Natural killer cell treated with Interleukin-12 subunit alpha and Interleukin-12 subunit beta and Interleukin-15 and Interleukin-18, amount 100 ng/mL, for 72 hours (primary cell): ENCODE data around the gene SIGLEC9. TPM values are rescaled to one million over a fixed set of nuclear protein-coding genes. Genes with fewer than 3 reads are reported as not detected.

Experiments used
- ATAC-seq, 2 donors: fragments of 150-1000 bp; cut with Tn5 transposase in 1 of 2; sonication (Bioruptor Pico), chemical (Tn5 transposase) in 1 of 2; 2 replicates each; pipeline ENCODE4 v1.10.0; 2021
- DNase-seq: peaks from one replicate; pipeline ENCODE4 v3.0.0; 2022; ENCODE audit warnings: low spot score
- H3K27ac Mint-ChIP-seq, 2 donors: 1 replicate in 1 of 2; 2 replicates in 1 of 2; pipeline ENCODE4 v1.8.0; 2022; ENCODE audit warnings: mixed read lengths in 2 of 2, mild to moderate bottlenecking in 1 of 2, moderate library complexity in 1 of 2
- H3K27me3 Mint-ChIP-seq, 2 donors: 1 replicate in 1 of 2; 2 replicates in 1 of 2; pipeline ENCODE4 v1.8.0; 2022; ENCODE audit warnings: mixed read lengths in 2 of 2
- H3K36me3 Mint-ChIP-seq: one replicate; pipeline ENCODE4 v1.8.0; 2022; ENCODE audit warnings: mixed read lengths
- H3K4me1 Mint-ChIP-seq, 2 donors: 1 replicate in 1 of 2; 2 replicates in 1 of 2; pipeline ENCODE4 v1.8.0; 2022; ENCODE audit warnings: low read depth in 2 of 2, mixed read lengths in 2 of 2, mild to moderate bottlenecking in 1 of 2
- H3K4me3 Mint-ChIP-seq: one replicate; pipeline ENCODE4 v1.8.0; 2022; ENCODE audit warnings: mixed read lengths
- H3K9me3 Mint-ChIP-seq: 2 replicates; pipeline ENCODE4 v1.8.0; 2022; ENCODE audit warnings: mixed read lengths
- total RNA-seq, 2 donors: library from RNA; stranded (reverse); gene quantifications; one replicate each; pipeline ENCODE4 v1.2.3, GENCODE V29; 2022

SIGLEC9 gene
- total RNA-seq, 2 donors from 2014 or later: 0.69 to 1.1 TPM

GRCh38 chr19:51091126-51091525 is 33.6 kb upstream of the SIGLEC9 start:
- no peak overlapping the region for H3K27ac Mint-ChIP-seq

GRCh38 chr19:51091895-51092873 is 32.5 kb upstream of the SIGLEC9 start:
- no peaks in the 10 kb centered on the region for H3K36me3 Mint-ChIP-seq
- DNase-seq (no peak), ATAC-seq (no peak)
- no peak overlapping the region for H3K27ac Mint-ChIP-seq
- H3K9me3 Mint-ChIP-seq: no peaks in the 10 kb centered on the region
- H3K4me3 Mint-ChIP-seq: no peak overlapping the region
- H3K27me3 Mint-ChIP-seq: no peaks in the 10 kb centered on the region
- peaks cover 6 to 7% of the 10 kb centered on the region in 2 donors for H3K4me1 Mint-ChIP-seq

More at GRCh38 chr19:51091126-51091525, 33.6 kb upstream of the SIGLEC9 start:
- Mint-ChIP-seq H3K27me3 (no peaks in the 10 kb centered on the region), H3K4me1 (no peaks in the 10 kb centered on the region), H3K9me3 (no peaks in the 10 kb centered on the region), H3K36me3 (no peaks in the 10 kb centered on the region), H3K4me3 (no peak overlapping the region)
- ATAC-seq (no peak), DNase-seq (no peak)

- ATAC-seq (no peak), DNase-seq (no peak)
- Mint-ChIP-seq H3K27me3 (no peaks in the 10 kb centered on the region), H3K4me1 (peaks cover 7 to 9% of the 10 kb centered on the region in 2 donors), H3K36me3 (no peaks in the 10 kb centered on the region), H3K27ac (no peak overlapping the region), H3K4me3 (no peak overlapping the region), H3K9me3 (no peaks in the 10 kb centered on the region)
These were observed 31.6 kb upstream of the SIGLEC9 start for GRCh38 chr19:51093101-51093500.

GRCh38 chr19:51093510-51094345 is 31.0 kb upstream of the SIGLEC9 start:
- H3K4me3 Mint-ChIP-seq: no peak overlapping the region
- peaks cover 7 to 9% of the 10 kb centered on the region in 2 donors for H3K4me1 Mint-ChIP-seq
- no peaks in the 10 kb centered on the region for H3K9me3 Mint-ChIP-seq
- no peak overlapping the region for H3K27ac Mint-ChIP-seq
- no peaks in the 10 kb centered on the region for H3K27me3 Mint-ChIP-seq
- ATAC-seq (no peak), DNase-seq (peak; percentile 40)
- no peaks in the 10 kb centered on the region for H3K36me3 Mint-ChIP-seq

- no peak overlapping the region for H3K27ac Mint-ChIP-seq
- ATAC-seq (no peak), DNase-seq (peak; percentile 31)
These were observed 29.9 kb upstream of the SIGLEC9 start for GRCh38 chr19:51094696-51095279.

GRCh38 chr19:51096473-51097165 is 28.1 kb upstream of the SIGLEC9 start:
- peak; percentile 40 for DNase-seq
- no peak overlapping the region for H3K4me3 Mint-ChIP-seq
- peaks cover 16 to 20% of the 10 kb centered on the region in 2 donors for H3K4me1 Mint-ChIP-seq

More at GRCh38 chr19:51094696-51095279, 29.9 kb upstream of the SIGLEC9 start:
- Mint-ChIP-seq H3K27me3 (no peaks in the 10 kb centered on the region), H3K36me3 (no peaks in the 10 kb centered on the region), H3K9me3 (no peaks in the 10 kb centered on the region), H3K4me3 (no peak overlapping the region), H3K4me1 (peaks cover 14 to 16% of the 10 kb centered on the region in 2 donors)

GRCh38 chr19:51097166-51097738 is 27.5 kb upstream of the SIGLEC9 start:
- Mint-ChIP-seq H3K4me1 (peaks cover 16 to 20% of the 10 kb centered on the region in 2 donors), H3K4me3 (no peak overlapping the region), H3K9me3 (no peaks in the 10 kb centered on the region), H3K27ac (no peak overlapping the region), H3K27me3 (no peaks in the 10 kb centered on the region), H3K36me3 (no peaks in the 10 kb centered on the region)
- ATAC-seq (peak in 1 of 2 donors; percentile 63), DNase-seq (peak; percentile 75)

More at GRCh38 chr19:51096473-51097165, 28.1 kb upstream of the SIGLEC9 start:
- H3K36me3 Mint-ChIP-seq: no peaks in the 10 kb centered on the region
- no peak overlapping the region for H3K27ac Mint-ChIP-seq
- no peaks in the 10 kb centered on the region for H3K9me3 Mint-ChIP-seq
- no peaks in the 10 kb centered on the region for H3K27me3 Mint-ChIP-seq
- ATAC-seq: no peak

- DNase-seq (peak; percentile 18), ATAC-seq (no peak)
- H3K36me3 Mint-ChIP-seq: peaks cover 2% of the 10 kb centered on the region
- H3K9me3 Mint-ChIP-seq: no peaks in the 10 kb centered on the region
- H3K4me1 Mint-ChIP-seq: peaks cover 20 to 25% of the 10 kb centered on the region in 2 donors
- H3K4me3 Mint-ChIP-seq: no peak overlapping the region
- no peak overlapping the region for H3K27ac Mint-ChIP-seq
- H3K27me3 Mint-ChIP-seq: no peaks in the 10 kb centered on the region
These were observed 26.9 kb upstream of the SIGLEC9 start for GRCh38 chr19:51097796-51098195.

GRCh38 chr19:51098365-51099046 is 26.2 kb upstream of the SIGLEC9 start:
- Mint-ChIP-seq H3K27ac (no peak overlapping the region), H3K9me3 (no peaks in the 10 kb centered on the region), H3K27me3 (no peaks in the 10 kb centered on the region), H3K36me3 (peaks cover 4% of the 10 kb centered on the region), H3K4me1 (peaks cover 22 to 25% of the 10 kb centered on the region in 2 donors), H3K4me3 (no peak overlapping the region)
- peak; percentile 34 to 76 for ATAC-seq
- DNase-seq: peak; percentile 58

- ATAC-seq: no peak
- H3K27ac Mint-ChIP-seq: no peak overlapping the region
- peaks cover 4% of the 10 kb centered on the region for H3K36me3 Mint-ChIP-seq
These were observed 25.7 kb upstream of the SIGLEC9 start for GRCh38 chr19:51099047-51099382.

GRCh38 chr19:51100601-51101000 is 24.1 kb upstream of the SIGLEC9 start:
- H3K27ac Mint-ChIP-seq: no peak overlapping the region
- H3K4me1 Mint-ChIP-seq: peaks cover 27 to 36% of the 10 kb centered on the region in 2 donors
- H3K36me3 Mint-ChIP-seq: peaks cover 8% of the 10 kb centered on the region
- H3K27me3 Mint-ChIP-seq: no peaks in the 10 kb centered on the region
- ATAC-seq (no peak), DNase-seq (no peak)
- H3K9me3 Mint-ChIP-seq: no peaks in the 10 kb centered on the region
- H3K4me3 Mint-ChIP-seq: no peak overlapping the region

More at GRCh38 chr19:51099047-51099382, 25.7 kb upstream of the SIGLEC9 start:
- Mint-ChIP-seq H3K9me3 (no peaks in the 10 kb centered on the region), H3K4me3 (no peak overlapping the region), H3K4me1 (peaks cover 22 to 25% of the 10 kb centered on the region in 2 donors), H3K27me3 (no peaks in the 10 kb centered on the region)
- no peak for DNase-seq

- Mint-ChIP-seq H3K4me1 (peaks cover 34 to 43% of the 10 kb centered on the region in 2 donors), H3K36me3 (peaks cover 8% of the 10 kb centered on the region), H3K27ac (no peak overlapping the region), H3K4me3 (no peak overlapping the region), H3K9me3 (no peaks in the 10 kb centered on the region), H3K27me3 (no peaks in the 10 kb centered on the region)
- ATAC-seq (no peak), DNase-seq (no peak)
These were observed 23.4 kb upstream of the SIGLEC9 start for GRCh38 chr19:51101171-51101865.
